ENCODE results near the gene REC114. TPM values are rescaled to one million over a fixed set of nuclear protein-coding genes. Genes with fewer than 3 reads are reported as not detected.
"Not testable (repeated sequence)": the region's sequence is repeated elsewhere in the genome, so short reads cannot be mapped to it uniquely, and the experiment has no call there.

The REC114 gene
- polyA plus RNA-seq (2013, experiment 1 of 2), result not detected
- not detected for polyA plus RNA-seq (2013, experiment 2 of 2)

GRCh38 chr15:73442968-73443367 is at the start of gene REC114:
Gene REC114 (plus strand): TSS chr15:73443164. CDS start chr15:73443186, 22 bp downstream.
- Histone ChIP-seq H3K27ac (ENCODE audit: low read depth, low read length, severe bottlenecking) (no peak within 1 kb of the TSS), H3K4me3 (ENCODE audit: extremely low read depth, insufficient read depth, low read length, poor library complexity, severe bottlenecking) (no peak within 1 kb of the TSS), H3K4me1 (ENCODE audit: control insufficient read depth, insufficient read depth, low read length, poor library complexity, severe bottlenecking) (peaks cover 2% of the 10 kb centered on the region), H3K36me3 (ENCODE audit: control insufficient read depth, insufficient read depth, low read length) (no peaks in the 10 kb centered on the region), H3K9me3 (ENCODE audit: control insufficient read depth, low read length) (no peaks in the 10 kb centered on the region)
- WGBS, 2 experiments (ENCODE audit: insufficient coverage in 2 of 2), result 96% methylated on average over 16 of the region's 22 CpGs

GRCh38 chr15:73393336-73393735 is 49.6 kb upstream of the REC114 start:
- Histone ChIP-seq H3K4me1 (ENCODE audit: control insufficient read depth, insufficient read depth, low read length, poor library complexity, severe bottlenecking) (peaks cover 19% of the 10 kb centered on the region), H3K27ac (ENCODE audit: low read depth, low read length, severe bottlenecking) (no peak overlapping the region), H3K36me3 (ENCODE audit: control insufficient read depth, insufficient read depth, low read length) (no peaks in the 10 kb centered on the region), H3K4me3 (ENCODE audit: extremely low read depth, insufficient read depth, low read length, poor library complexity, severe bottlenecking) (no peak overlapping the region), H3K9me3 (ENCODE audit: control insufficient read depth, low read length) (no peaks in the 10 kb centered on the region)
- 80% methylated on average over 1 of the region's 2 CpGs; no CpG with 5 or more reads in 1 of the 2 experiments for WGBS, 2 experiments (ENCODE audit: insufficient coverage in 2 of 2)

- Histone ChIP-seq H3K9me3 (ENCODE audit: control insufficient read depth, low read length) (no peaks in the 10 kb centered on the region), H3K4me3 (ENCODE audit: extremely low read depth, insufficient read depth, low read length, poor library complexity, severe bottlenecking) (no peak overlapping the region), H3K4me1 (ENCODE audit: control insufficient read depth, insufficient read depth, low read length, poor library complexity, severe bottlenecking) (peaks cover 10% of the 10 kb centered on the region), H3K27ac (ENCODE audit: low read depth, low read length, severe bottlenecking) (no peak overlapping the region), H3K36me3 (ENCODE audit: control insufficient read depth, insufficient read depth, low read length) (no peaks in the 10 kb centered on the region)
Measured at GRCh38 chr15:73394782-73395181, 48.2 kb upstream of the REC114 start.

- peaks cover 6% of the 10 kb centered on the region for H3K4me1 ChIP-seq (ENCODE audit: control insufficient read depth, insufficient read depth, low read length, poor library complexity, severe bottlenecking)
- no peak overlapping the region for H3K27ac ChIP-seq (ENCODE audit: low read depth, low read length, severe bottlenecking)
- H3K9me3 ChIP-seq (ENCODE audit: control insufficient read depth, low read length), result no peaks in the 10 kb centered on the region
- 82 to 86% methylated on average over 1 to 2 of the region's 2 CpGs for WGBS, 2 experiments (ENCODE audit: insufficient coverage in 2 of 2)
- H3K36me3 ChIP-seq (ENCODE audit: control insufficient read depth, insufficient read depth, low read length), result no peaks in the 10 kb centered on the region
- no peak overlapping the region for H3K4me3 ChIP-seq (ENCODE audit: extremely low read depth, insufficient read depth, low read length, poor library complexity, severe bottlenecking)
Measured at GRCh38 chr15:73395671-73396070, 47.3 kb upstream of the REC114 start.

- Histone ChIP-seq H3K9me3 (ENCODE audit: control insufficient read depth, low read length) (no peaks in the 10 kb centered on the region), H3K4me3 (ENCODE audit: extremely low read depth, insufficient read depth, low read length, poor library complexity, severe bottlenecking) (no peak overlapping the region), H3K27ac (ENCODE audit: low read depth, low read length, severe bottlenecking) (no peak overlapping the region), H3K4me1 (ENCODE audit: control insufficient read depth, insufficient read depth, low read length, poor library complexity, severe bottlenecking) (peaks cover 6% of the 10 kb centered on the region), H3K36me3 (ENCODE audit: control insufficient read depth, insufficient read depth, low read length) (no peaks in the 10 kb centered on the region)
- 91 to 96% methylated on average over 4 to 5 of the region's 5 CpGs for WGBS, 2 experiments (ENCODE audit: insufficient coverage in 2 of 2)
Measured at GRCh38 chr15:73397461-73397860, 45.5 kb upstream of the REC114 start.

GRCh38 chr15:73398861-73399260 is 44.1 kb upstream of the REC114 start:
- H3K36me3 ChIP-seq (ENCODE audit: control insufficient read depth, insufficient read depth, low read length), result no peaks in the 10 kb centered on the region
- peaks cover 6% of the 10 kb centered on the region for H3K4me1 ChIP-seq (ENCODE audit: control insufficient read depth, insufficient read depth, low read length, poor library complexity, severe bottlenecking)
- WGBS, 2 experiments (ENCODE audit: insufficient coverage in 2 of 2), result 87 to 100% methylated on average over 3 of the region's 4 CpGs
- no peak overlapping the region for H3K27ac ChIP-seq (ENCODE audit: low read depth, low read length, severe bottlenecking)
- H3K9me3 ChIP-seq (ENCODE audit: control insufficient read depth, low read length), result no peaks in the 10 kb centered on the region
- H3K4me3 ChIP-seq (ENCODE audit: extremely low read depth, insufficient read depth, low read length, poor library complexity, severe bottlenecking), result no peak overlapping the region

- H3K9me3 ChIP-seq (ENCODE audit: control insufficient read depth, low read length); H3K27ac ChIP-seq (ENCODE audit: low read depth, low read length, severe bottlenecking): not testable (repeated sequence)
- 85 to 93% methylated on average over 4 of the region's 6 CpGs for WGBS, 2 experiments (ENCODE audit: insufficient coverage in 2 of 2)
Measured at GRCh38 chr15:73400222-73400621, 42.7 kb upstream of the REC114 start.

GRCh38 chr15:73403171-73403570 is 39.8 kb upstream of the REC114 start:
- Histone ChIP-seq H3K4me3 (ENCODE audit: extremely low read depth, insufficient read depth, low read length, poor library complexity, severe bottlenecking) (no peak overlapping the region), H3K27ac (ENCODE audit: low read depth, low read length, severe bottlenecking) (no peak overlapping the region), H3K9me3 (ENCODE audit: control insufficient read depth, low read length) (no peaks in the 10 kb centered on the region), H3K4me1 (ENCODE audit: control insufficient read depth, insufficient read depth, low read length, poor library complexity, severe bottlenecking) (no peaks in the 10 kb centered on the region), H3K36me3 (ENCODE audit: control insufficient read depth, insufficient read depth, low read length) (no peaks in the 10 kb centered on the region)

More at GRCh38 chr15:73400222-73400621, 42.7 kb upstream of the REC114 start:
- H3K36me3 ChIP-seq (ENCODE audit: control insufficient read depth, insufficient read depth, low read length); H3K4me1 ChIP-seq (ENCODE audit: control insufficient read depth, insufficient read depth, low read length, poor library complexity, severe bottlenecking); H3K4me3 ChIP-seq (ENCODE audit: extremely low read depth, insufficient read depth, low read length, poor library complexity, severe bottlenecking): not testable (repeated sequence)

GRCh38 chr15:73414876-73415275 is 28.1 kb upstream of the REC114 start:
- Histone ChIP-seq H3K9me3 (ENCODE audit: control insufficient read depth, low read length) (no peaks in the 10 kb centered on the region), H3K27ac (ENCODE audit: low read depth, low read length, severe bottlenecking) (no peak overlapping the region), H3K4me3 (ENCODE audit: extremely low read depth, insufficient read depth, low read length, poor library complexity, severe bottlenecking) (no peak overlapping the region), H3K36me3 (ENCODE audit: control insufficient read depth, insufficient read depth, low read length) (no peaks in the 10 kb centered on the region), H3K4me1 (ENCODE audit: control insufficient read depth, insufficient read depth, low read length, poor library complexity, severe bottlenecking) (no peaks in the 10 kb centered on the region)
- WGBS, 2 experiments (ENCODE audit: insufficient coverage in 2 of 2), result 73 to 100% methylated on average over 1 to 3 of the region's 3 CpGs

GRCh38 chr15:73424506-73424905 is 18.5 kb upstream of the REC114 start:
- Histone ChIP-seq H3K4me3 (ENCODE audit: extremely low read depth, insufficient read depth, low read length, poor library complexity, severe bottlenecking) (no peak overlapping the region), H3K27ac (ENCODE audit: low read depth, low read length, severe bottlenecking) (no peak overlapping the region), H3K4me1 (ENCODE audit: control insufficient read depth, insufficient read depth, low read length, poor library complexity, severe bottlenecking) (no peaks in the 10 kb centered on the region), H3K9me3 (ENCODE audit: control insufficient read depth, low read length) (no peaks in the 10 kb centered on the region), H3K36me3 (ENCODE audit: control insufficient read depth, insufficient read depth, low read length) (no peaks in the 10 kb centered on the region)
- WGBS, 2 experiments (ENCODE audit: insufficient coverage in 2 of 2), result 100% methylated on average over 1 of the region's 1 CpG

GRCh38 chr15:73425510-73425909 is 17.5 kb upstream of the REC114 start:
- Histone ChIP-seq H3K4me3 (ENCODE audit: extremely low read depth, insufficient read depth, low read length, poor library complexity, severe bottlenecking) (no peak overlapping the region), H3K9me3 (ENCODE audit: control insufficient read depth, low read length) (no peaks in the 10 kb centered on the region), H3K27ac (ENCODE audit: low read depth, low read length, severe bottlenecking) (no peak overlapping the region), H3K36me3 (ENCODE audit: control insufficient read depth, insufficient read depth, low read length) (no peaks in the 10 kb centered on the region), H3K4me1 (ENCODE audit: control insufficient read depth, insufficient read depth, low read length, poor library complexity, severe bottlenecking) (no peaks in the 10 kb centered on the region)
- WGBS, 2 experiments (ENCODE audit: insufficient coverage in 2 of 2), result 67% methylated on average over 1 of the region's 2 CpGs; no CpG with 5 or more reads in 1 of the 2 experiments

Data from mesodermal cell (in vitro differentiated cells).